ENCODE measurements around the gene NOL12.
"Not testable (repeated sequence)": the region's sequence is repeated elsewhere in the genome, so short reads cannot be mapped to it uniquely, and the experiment has no call there.

The NOL12 gene, protein sequence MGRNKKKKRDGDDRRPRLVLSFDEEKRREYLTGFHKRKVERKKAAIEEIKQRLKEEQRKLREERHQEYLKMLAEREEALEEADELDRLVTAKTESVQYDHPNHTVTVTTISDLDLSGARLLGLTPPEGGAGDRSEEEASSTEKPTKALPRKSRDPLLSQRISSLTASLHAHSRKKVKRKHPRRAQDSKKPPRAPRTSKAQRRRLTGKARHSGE

DNA sequence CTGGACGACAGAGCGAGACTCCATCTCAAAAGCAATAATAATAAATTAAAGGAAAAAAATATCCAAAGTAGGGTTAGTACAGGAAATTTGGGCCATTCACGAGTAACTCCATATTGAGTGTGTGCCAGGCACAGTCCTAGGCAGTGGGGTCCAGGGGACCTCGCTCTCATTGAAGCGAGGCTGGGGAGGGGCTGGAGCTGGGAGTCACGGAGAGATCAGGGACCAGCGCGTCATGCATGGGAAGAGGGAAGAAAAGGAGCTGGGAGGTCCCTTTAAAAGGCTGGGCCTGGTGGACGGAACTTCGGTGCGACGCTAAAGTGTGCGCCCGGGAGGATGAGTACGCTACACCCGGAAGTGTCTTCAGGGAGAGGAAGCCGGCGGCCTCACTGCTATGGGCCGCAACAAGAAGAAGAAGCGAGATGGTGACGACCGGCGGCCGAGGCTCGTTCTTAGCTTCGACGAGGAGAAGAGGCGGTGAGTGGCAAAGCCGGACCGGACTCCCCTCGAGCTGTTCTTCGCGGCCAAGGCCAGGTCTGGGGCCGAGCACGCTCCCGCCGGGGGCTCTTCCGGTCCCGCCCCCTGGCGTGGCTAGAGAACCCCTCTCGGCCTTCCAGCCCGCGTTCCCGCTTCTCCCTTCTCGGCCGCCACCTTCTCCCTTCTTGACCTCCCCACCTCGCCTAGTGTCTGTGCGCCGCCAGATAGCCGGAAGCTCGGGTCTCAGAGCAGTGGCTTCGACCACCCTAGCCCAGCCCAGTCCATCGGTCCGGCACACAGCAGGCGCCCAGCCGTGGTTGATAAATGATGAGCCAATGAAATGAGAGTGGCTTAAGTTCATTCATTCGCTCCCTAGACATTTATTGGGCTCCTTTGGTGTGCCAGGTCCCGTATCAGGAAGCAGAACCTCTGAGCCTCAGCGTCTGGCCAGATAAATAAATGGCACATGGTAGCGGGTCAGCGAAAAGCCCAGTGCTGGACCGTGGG lies at the start of gene NOL12:
NOL12 (plus strand) TSS at position 342 of the 981 bp plus-strand sequence; CDS start at position 392, 50 bp downstream.
- DNase-seq, result peak; percentile 69

- DNase-seq, result no peak
Measured at GRCh38 chr22:37636949-37637273, 49.2 kb upstream of the NOL12 start.

GRCh38 chr22:37638391-37639069 lies 47.6 kb upstream of the NOL12 start:
- no peak for DNase-seq

- DNase-seq, result no peak
Measured at GRCh38 chr22:37639070-37639760, 46.9 kb upstream of the NOL12 start, which contains the start of gene SH3BP1. TSS of gene SH3BP1 (plus strand) at chr22:37639669. CDS start at chr22:37639788, 119 bp downstream.

DNA sequence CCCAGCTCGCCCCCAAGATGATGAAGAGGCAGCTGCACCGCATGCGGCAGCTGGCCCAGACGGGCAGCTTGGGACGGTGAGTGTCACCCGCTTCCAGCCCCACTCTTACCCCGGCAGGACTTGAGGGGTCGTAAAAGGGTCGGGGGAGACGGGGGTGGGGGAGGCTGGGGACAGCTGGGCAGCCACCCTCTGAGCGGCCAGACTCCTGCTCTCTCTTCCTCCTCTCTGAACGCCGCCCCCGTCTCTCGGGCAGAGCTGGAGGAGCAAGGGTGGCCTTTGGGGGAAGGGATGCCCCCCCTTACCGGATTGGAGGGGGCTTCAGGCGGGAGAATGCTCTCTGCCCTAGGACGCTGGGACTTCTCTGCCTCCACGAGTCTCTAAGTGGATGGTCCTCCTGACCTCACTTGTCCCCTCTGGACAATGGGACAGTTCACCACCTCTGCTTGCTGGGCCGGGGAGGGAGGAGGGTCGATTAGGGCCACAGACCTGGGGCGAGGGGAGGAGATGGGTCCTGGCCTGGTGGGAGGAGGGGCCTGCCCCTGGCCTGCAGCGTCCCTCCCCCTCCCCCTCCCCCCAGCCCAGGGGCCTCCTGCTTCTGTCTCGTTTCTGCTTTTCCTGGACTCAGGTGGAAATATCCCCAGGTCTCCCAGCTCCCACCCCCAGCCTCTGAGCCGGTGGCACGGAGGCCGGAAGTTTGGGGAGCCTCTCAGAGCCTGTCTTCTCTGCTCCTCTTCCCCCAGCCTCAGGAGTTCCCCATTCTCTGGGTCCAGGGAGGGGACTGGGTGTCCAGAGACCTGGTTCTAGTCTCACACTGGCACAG lies 46.2 kb upstream of the NOL12 start:
- DNase-seq, result no peak

DNA sequence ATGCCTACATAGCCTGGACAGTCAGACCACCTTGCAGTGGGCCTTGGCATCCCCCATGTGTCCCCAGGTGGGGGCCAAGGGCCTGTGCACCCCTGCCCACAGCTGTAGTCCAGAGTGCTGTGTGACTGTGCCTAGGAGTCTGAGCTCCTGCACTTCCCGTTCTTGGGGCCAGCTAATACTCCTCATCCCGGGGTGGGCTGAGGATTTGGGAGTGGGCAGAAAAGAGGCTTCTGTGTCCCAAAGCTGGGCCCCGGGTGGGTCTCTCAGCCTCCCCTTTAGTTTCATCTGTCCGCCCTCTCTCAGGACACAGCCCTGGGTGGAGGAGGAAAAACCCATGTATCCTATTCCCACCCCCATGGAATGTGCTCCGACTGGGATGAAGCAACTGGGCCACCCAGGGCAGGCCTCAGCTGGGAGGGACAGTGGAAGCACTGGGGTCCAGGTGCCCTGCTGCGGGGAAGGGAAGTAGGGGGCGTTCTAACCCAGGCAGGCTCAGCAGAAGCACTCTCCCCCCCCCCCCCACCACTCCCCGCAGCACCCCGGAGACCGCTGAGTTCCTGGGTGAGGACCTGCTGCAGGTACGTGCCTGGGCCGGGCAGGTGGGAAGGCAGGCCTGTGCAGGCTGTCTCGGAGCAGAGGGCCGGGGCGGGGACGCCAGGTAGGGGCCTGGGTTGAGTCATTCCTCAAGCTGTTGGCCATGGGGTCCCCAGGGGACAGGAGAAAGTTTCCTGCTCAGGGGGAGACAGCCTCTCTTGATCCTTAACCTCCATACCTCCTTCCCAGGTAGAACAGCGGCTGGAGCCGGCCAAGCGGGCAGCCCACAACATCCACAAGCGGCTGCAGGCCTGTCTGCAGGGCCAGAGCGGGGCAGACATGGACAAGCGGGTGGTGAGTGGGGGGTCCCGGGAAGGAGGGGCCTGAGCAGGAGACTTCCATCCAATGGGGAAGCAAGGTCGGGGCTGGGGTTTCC lies 45.3 kb upstream of the NOL12 start:
- no peak for DNase-seq

- no peak for DNase-seq
Measured at GRCh38 chr22:37641561-37641949, 44.6 kb upstream of the NOL12 start.

DNA sequence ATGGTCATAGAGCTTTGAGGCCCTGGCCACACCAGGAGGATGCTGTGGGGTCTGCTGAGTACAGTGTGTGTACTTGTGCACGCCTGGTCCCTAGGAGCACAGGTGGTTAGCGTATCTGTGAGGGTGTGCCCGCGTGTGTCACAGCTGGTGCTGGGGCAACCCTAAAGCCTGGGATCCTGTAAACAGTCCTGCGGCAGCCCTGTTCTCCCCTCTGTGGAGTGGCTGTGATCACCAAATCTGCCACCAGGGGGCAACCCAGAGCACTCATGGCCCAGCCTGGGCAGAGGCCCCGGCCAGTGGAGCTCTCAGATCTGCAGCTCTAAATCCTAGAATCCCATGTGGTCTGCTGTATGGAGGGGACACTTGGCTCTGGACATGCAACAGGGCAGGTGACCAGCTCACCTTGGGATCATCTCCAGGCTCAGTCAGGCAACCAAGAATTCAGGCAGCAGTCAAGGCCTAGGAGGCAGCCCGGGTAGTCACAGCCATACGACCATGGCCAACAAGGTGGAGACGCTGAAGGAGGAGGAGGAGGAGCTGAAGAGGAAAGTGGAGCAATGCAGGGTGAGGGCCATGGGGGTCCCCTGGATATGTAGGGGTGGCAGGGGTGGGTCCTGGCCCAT lies 42.8 kb upstream of the NOL12 start:
- peak; percentile 15 for DNase-seq

DNA sequence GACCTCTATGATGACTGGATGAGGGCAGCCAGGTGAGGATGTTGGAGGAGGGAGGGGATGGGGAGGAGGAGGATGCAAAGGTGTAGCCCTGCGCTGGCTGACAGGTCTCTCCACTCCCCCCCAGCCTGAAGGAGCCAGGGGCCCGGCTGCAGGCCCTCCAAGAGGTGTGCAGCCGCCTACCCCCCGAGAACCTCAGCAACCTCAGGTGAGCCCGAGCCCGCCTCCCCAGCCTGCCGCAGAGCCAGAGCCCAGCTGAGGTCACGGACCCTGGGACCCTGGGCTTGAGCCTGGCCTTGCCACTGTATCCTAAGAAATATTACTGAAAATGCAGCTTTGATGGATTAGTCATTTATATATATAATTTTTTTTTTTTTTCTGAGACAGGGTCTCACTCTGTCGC lies 38.8 kb upstream of the NOL12 start:
- no peak for DNase-seq

- DNase-seq, result no peak
Measured at GRCh38 chr22:37647928-37648327, 38.2 kb upstream of the NOL12 start.

DNA sequence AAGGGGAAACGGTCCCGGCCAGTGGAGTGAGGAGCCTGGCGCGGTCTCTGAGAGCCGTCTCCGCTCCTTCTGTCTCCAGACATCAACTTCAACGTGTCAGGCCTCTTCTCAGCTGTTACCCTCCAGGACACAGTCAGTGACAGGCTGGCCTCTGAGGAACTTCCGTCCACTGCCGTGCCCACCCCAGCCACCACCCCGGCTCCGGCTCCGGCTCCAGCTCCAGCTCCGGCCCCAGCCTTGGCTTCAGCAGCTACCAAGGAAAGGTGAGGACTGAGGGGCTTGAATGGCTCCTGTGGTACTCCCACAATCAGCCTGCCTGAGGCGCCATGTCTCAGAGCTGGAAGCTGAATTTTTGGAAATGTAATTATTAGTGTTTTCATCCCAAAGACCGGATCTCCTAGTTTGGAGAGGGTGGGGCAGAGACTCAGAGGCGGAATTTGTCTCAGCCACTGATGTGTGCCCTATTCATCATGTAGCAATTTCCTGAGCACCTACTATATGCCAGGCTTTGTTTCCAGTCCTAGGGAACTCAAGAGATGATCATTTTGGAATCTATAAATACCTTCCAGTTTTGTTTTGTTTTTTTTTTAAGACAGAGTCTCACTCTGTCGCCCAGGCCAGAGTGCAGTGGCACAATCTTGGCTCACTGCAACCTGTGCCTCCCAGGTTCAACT lies 35.5 kb upstream of the NOL12 start:
- DNase-seq, result no peak

DNA sequence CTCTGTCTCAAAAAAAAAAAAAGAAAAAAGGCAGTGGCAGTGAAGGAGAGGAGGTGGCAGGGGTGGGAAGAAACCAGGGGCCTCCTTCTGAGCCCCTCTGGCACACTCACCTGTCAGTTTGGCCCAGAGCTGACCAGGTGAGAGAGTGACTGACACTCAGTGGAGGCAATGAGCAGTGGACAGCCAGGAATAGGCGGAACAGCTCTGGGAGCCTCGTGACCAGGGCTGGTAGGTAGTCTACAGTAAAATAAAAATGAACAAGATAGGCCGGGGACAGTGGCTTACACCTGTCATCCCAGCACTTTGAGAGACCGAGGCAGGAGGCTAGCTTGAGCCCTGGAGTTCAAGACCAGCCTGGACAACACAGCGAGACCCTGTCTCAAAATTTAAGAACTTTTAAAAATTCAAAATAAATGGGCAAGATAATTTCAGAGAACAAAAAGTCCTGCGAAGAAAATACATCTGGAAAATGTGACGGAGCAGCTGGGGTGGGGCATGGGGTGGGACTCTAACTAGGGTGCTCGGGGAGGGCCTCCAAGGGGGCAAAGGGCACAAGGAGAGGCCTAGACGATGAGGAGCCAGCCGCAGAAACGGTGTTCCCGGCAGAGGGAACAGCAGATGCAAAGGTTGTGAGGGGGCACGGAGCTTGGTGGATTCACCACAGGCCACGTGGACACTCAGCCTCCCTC lies 31.4 kb upstream of the NOL12 start:
- no peak for DNase-seq

- no peak for DNase-seq
Measured at GRCh38 chr22:37655252-37655563, 30.9 kb upstream of the NOL12 start.

DNA sequence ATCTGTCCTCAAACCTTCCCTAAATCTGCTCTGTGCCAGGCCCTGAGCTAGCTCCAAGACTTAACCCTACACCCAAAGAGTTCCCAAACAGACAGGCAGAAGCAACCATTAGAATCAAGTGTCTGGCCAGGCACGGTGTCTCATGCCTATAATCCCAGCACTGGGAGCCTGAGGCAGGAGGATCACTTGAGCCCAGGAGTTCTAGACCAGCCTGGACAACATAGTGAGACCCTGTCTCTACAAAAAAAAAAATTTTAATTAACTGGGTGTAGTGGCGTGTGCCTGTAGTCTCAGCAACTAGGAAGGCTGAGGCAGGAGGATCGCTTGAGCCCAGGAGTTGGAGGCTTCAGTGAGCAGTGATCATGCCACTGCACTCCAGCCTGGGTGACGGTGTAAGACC lies 29.6 kb upstream of the NOL12 start:
- not testable (repeated sequence) for DNase-seq

- DNase-seq, result no peak
Measured at GRCh38 chr22:37657590-37658132, 28.5 kb upstream of the NOL12 start.

- peak; percentile 100 for DNase-seq
Measured at GRCh38 chr22:37658133-37659065, 27.7 kb upstream of the NOL12 start, which contains the start of gene PDXP. TSS of gene PDXP (plus strand) at chr22:37658723. CDS start at chr22:37658783, 60 bp downstream.

GRCh38 chr22:37659066-37659896 lies 26.9 kb upstream of the NOL12 start:
- DNase-seq, result no peak

Measured in DMS153 (cell line).